ENCODE results near the gene TP53BP1.
"Not testable (repeated sequence)": the region's sequence is repeated elsewhere in the genome, so short reads cannot be mapped to it uniquely, and the experiment has no call there.

TP53BP1 gene

GRCh38 chr15:43492673-43493601 is at the start of gene TP53BP1:
TSS of gene TP53BP1 (minus strand) at chr15:43493156. CDS start at chr15:43493043, 113 bp downstream.
- peak; percentile 93 to 99 (median 98) for DNase-seq
- intact Hi-C loops (cut with DNase I) = loop anchor here (2.0 kb wide), 1 partner anchor 18 kb away; no protein-coding TSS in a partner anchor

DNA sequence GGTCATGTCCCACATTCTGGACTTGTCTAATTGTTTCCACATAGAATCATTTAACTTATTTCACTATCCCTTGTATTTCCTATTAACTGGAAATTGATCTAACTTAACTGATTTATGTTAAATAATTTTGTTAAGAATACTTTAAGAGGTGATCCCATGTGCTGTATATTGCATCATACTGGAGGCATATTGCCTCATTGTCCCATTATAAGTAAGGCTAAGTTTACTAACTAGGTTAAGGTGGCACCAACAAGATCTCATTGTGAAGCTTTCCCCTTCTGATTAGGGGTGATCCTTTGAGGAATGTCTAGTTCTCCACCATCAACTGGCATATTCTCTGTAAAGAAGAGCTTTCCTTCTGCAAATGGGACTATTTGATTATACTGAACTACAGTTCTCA is 48.8 kb upstream of the TP53BP1 start:
- intact Hi-C loops (cut with DNase I) = no loop called here
- no peak for DNase-seq

- intact Hi-C loops (cut with DNase I) = no loop called here
- no peak for DNase-seq
Measured at GRCh38 chr15:43538091-43538490, 45.1 kb upstream of the TP53BP1 start.

DNA sequence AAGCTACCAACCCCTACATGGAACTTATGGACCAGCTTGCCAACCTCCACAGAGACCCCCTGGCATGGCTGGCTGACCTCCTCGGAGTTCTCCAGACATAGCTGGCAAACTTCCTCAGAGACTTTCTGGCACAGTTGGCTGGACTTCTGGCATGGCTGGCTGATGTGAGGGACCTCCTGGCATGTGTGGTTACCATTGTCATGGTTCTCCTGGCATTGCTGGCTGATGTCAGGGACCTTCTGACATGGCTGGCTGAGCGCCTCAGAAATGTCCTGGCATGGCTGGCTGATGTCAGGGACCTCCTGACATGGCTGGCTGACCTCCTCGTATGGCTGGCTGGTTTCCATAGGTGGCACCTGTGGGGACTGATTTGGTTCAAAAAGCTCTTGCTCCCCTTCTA is 41.9 kb upstream of the TP53BP1 start:
- no peak for DNase-seq
- intact Hi-C loops (cut with DNase I) = no loop called here

DNA sequence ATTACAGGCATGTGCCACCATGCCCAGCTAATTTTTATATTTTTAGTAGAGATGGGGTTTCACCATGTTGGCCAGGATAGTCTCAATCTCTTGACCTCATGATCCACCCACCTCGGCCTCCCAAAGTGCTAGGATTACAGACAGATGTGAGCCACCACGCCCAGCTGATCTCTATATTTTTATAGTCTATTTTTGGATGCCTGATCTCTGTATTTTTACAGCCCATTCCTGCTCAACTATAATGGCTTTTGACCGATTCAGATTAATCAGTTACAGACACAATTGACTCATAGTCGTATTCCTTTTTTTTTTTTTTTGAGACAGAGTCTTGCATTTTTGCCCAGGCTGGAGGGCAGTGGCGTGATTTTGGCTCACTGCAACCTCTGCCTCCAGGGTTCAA is 39.9 kb upstream of the TP53BP1 start:
- DNase-seq; intact Hi-C loops (cut with DNase I): not testable (repeated sequence)

DNA sequence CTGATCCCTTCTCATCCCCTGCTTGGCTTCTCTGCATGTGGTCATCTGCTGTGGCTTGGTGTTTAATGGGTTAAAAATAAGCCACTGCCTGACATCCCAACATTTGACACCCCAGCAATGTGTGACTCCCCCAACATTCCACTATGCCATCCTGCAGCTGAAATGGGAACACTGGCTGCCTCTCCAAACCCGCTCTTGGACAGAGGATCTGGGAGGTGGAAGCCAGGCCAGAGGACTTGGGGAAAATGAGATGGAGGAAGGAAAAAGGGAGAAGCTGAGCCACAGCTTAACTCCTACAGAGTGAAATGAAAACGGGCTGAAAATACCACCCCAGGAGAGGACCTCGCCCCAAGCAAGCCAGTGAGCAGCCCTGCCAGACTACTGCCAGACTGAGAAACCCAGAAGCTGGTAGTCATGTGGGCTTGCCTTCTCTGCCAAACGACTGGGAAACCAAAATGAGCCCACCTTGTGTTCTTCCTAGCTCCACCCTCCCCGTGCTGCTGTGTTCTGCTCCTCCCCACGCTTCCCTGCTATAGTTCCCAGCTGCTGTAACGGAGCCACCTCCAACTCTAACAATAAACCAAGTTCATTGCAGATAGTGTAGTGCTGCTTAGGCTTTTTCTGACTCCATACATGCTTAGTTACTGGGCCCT is 38.2 kb upstream of the TP53BP1 start:
- peak in 2 of 10 donors; percentile 77 to 87 for DNase-seq
- intact Hi-C loops (cut with DNase I) = no loop called here

GRCh38 chr15:43529587-43530345 is 36.8 kb upstream of the TP53BP1 start:
- intact Hi-C loops (cut with DNase I) = no loop called here

DNA sequence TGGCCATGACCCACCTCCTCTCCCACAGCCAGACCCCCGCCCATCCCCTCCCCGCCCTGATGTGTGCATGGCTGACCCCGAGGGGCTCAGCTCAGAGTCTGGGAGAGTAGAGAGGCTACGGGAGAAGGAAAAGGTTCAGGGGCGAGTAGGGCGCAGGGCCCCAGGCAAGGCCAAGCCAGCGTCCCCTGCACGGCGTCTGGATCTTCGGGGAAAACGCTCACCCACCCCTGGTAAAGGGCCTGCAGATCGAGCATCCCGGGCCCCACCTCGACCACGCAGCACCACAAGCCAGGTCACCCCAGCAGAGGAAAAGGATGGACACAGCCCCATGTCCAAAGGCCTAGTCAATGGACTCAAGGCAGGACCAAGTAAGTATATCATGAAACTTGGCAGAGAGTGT is 36.2 kb upstream of the TP53BP1 start:
- peak in 2 of 10 donors; percentile 77 to 84 for DNase-seq
- intact Hi-C loops (cut with DNase I) = no loop called here

More at GRCh38 chr15:43529587-43530345, 36.8 kb upstream of the TP53BP1 start:
- peak in 1 of 10 donors; percentile 62 for DNase-seq

DNA sequence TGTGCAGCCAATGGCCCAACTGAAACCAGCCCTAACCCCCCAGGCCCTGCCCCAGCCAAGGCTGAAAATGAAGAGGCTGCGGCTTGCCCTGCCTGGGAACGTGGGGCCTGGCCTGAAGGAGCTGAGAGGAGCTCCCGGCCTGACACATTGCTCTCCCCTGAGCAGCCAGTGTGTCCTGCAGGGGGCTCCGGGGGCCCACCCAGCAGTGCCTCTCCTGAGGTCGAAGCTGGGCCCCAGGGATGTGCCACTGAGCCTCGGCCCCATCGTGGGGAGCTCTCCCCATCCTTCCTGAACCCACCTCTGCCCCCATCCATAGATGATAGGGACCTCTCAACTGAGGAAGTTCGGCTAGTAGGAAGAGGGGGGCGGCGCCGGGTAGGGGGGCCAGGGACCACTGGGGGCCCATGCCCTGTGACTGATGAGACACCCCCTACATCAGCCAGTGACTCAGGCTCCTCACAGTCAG is 35.6 kb upstream of the TP53BP1 start:
- peak in 2 of 10 donors; percentile 30 to 70 for DNase-seq
- intact Hi-C loops (cut with DNase I) = no loop called here

GRCh38 chr15:43527802-43528541 is 35.0 kb upstream of the TP53BP1 start:
- intact Hi-C loops (cut with DNase I) = no loop called here
- DNase-seq = peak in 3 of 10 donors; percentile 69 to 88 (median 69)

DNA sequence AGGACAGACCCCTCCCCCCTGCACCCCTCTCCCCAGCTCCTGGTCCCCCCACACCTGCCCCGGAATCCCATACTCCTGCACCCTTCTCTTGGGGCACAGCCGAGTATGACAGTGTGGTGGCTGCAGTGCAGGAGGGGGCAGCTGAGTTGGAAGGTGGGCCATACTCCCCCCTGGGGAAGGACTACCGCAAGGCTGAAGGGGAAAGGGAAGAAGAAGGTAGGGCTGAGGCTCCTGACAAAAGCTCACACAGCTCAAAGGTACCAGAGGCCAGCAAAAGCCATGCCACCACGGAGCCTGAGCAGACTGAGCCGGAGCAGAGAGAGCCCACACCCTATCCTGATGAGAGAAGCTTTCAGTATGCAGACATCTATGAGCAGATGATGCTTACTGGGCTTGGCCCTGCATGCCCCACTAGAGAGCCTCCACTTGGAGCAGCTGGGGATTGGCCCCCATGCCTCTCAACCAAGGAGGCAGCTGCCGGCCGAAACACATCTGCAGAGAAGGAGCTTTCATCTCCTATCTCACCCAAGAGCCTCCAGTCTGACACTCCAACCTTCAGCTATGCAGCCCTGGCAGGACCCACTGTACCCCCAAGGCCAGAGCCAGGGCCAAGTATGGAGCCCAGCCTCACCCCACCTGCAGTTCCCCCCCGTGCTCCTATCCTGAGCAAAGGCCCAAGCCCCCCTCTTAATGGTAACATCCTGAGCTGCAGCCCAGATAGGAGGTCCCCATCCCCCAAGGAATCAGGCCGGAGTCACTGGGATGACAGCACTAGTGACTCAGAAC is 34.3 kb upstream of the TP53BP1 start:
- intact Hi-C loops (cut with DNase I) = no loop called here

GRCh38 chr15:43526261-43526930 is 33.4 kb upstream of the TP53BP1 start:
- intact Hi-C loops (cut with DNase I) = no loop called here
- DNase-seq = peak in 3 of 10 donors; percentile 34 to 77 (median 69)

More for the DNA sequence above, 34.3 kb upstream of the TP53BP1 start:
- peak in 3 of 10 donors; percentile 71 to 86 (median 75) for DNase-seq

DNA sequence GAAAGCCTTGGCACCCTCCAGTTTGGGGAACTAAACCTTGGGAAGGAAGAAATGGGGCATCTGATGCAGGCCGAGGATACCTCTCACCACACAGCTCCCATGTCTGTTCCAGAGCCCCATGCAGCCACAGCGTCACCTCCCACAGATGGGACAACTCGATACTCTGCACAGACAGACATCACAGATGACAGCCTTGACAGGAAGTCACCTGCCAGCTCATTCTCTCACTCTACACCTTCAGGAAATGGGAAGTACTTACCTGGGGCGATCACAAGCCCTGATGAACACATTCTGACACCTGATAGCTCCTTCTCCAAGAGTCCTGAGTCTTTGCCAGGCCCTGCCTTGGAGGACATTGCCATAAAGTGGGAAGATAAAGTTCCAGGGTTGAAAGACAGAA is 32.2 kb upstream of the TP53BP1 start:
- DNase-seq = peak in 1 of 10 donors; percentile 45
- intact Hi-C loops (cut with DNase I) = no loop called here

DNA sequence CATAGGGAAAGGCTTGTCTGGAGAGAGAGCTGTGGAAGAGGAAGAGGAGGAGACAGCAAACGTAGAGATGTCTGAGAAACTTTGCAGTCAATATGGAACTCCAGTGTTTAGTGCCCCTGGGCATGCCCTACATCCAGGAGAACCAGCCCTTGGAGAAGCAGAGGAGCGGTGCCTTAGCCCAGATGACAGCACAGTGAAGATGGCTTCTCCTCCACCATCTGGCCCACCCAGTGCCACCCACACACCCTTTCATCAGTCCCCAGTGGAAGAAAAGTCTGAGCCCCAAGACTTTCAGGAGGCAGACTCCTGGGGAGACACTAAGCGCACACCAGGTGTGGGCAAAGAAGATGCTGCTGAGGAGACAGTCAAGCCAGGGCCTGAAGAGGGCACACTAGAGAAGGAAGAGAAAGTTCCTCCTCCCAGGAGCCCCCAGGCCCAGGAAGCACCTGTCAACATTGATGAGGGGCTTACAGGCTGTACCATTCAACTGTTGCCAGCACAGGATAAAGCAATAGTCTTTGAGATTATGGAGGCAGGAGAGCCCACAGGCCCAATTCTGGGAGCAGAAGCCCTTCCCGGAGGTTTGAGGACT is 31.4 kb upstream of the TP53BP1 start:
- intact Hi-C loops (cut with DNase I) = no loop called here

DNA sequence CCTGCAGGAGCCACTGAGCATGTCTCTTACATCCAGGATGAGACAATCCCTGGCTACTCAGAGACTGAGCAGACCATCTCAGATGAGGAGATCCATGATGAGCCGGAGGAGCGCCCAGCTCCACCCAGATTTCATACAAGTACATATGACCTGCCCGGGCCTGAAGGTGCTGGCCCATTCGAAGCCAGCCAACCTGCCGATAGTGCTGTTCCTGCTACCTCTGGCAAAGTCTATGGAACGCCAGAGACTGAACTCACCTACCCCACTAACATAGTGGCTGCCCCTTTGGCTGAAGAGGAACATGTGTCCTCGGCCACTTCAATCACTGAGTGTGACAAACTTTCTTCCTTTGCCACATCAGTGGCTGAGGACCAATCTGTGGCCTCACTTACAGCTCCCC is 30.7 kb upstream of the TP53BP1 start:
- peak in 1 of 10 donors; percentile 86 for DNase-seq
- intact Hi-C loops (cut with DNase I) = no loop called here

More for the DNA sequence above, 31.4 kb upstream of the TP53BP1 start:
- DNase-seq = peak in 1 of 10 donors; percentile 70

- DNase-seq = peak in 1 of 10 donors; percentile 57
- intact Hi-C loops (cut with DNase I) = no loop called here
Measured at GRCh38 chr15:43522247-43522646, 29.3 kb upstream of the TP53BP1 start.

DNA sequence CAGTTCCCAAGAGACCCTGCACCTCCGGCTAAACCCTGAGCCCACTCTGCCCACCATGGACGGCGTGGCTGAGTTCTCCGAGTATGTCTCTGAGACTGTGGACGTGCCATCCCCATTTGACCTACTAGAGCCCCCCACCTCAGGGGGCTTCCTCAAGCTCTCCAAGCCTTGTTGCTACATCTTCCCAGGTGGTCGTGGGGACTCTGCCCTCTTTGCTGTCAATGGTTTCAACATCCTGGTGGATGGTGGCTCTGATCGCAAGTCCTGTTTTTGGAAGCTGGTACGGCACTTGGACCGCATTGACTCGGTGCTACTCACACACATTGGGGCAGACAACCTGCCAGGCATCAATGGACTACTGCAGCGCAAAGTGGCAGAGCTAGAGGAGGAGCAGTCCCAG is 28.5 kb upstream of the TP53BP1 start:
- intact Hi-C loops (cut with DNase I) = no loop called here
- DNase-seq = peak in 2 of 10 donors; percentile 65

DNA sequence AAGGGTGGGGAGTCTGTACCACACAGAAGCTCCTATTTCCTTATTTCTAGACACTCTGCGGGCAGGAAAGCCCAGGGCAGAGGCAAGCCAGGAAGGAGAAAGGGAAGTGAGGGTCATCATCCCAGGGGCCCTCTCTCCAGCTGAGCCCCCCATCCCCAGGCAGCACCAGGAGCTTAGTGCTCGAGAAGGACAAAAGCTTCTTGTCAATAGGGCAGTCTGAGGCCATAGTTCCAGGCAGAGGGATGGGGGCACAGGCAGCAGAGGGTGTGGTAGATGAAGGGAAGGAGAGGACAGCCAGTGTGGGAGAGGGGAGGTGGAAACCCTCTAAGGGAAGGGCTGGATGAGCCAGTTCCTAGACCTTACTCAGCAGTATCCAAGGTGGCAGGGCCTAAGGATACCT is 27.2 kb upstream of the TP53BP1 start:
- DNase-seq = peak in 1 of 10 donors; percentile 81

More for the DNA sequence above, 27.2 kb upstream of the TP53BP1 start:
- intact Hi-C loops (cut with DNase I) = no loop called here
